OCI-LY1 (cell line): ENCODE data around the gene UBB.

ENCODE experiments used
- EZH2 ChIP-seq: fragments of 200-600 bp; sonication (generic), shearing (Covaris generic); IDR thresholded peaks from 2 replicates; pipeline ENCODE4 v1.8.0; 2017; ENCODE audit warnings: borderline replicate concordance, mixed run types, mild to moderate bottlenecking, antibody characterized with exemption, low read length, moderate library complexity, mixed read lengths
- TF ChIP-seq, protein P1 (sequence below): fragments of 200-600 bp; sonication (generic), shearing (Covaris generic); IDR thresholded peaks from 2 replicates; pipeline ENCODE4 v1.5.1; 2017; ENCODE audit warnings: mild to moderate bottlenecking, antibody characterized with exemption, low read length, moderate library complexity, mixed read lengths

GRCh38 chr17:16371742-16372141 lies 9.1 kb upstream of the UBB start:
- TF ChIP-seq, protein P1, sequence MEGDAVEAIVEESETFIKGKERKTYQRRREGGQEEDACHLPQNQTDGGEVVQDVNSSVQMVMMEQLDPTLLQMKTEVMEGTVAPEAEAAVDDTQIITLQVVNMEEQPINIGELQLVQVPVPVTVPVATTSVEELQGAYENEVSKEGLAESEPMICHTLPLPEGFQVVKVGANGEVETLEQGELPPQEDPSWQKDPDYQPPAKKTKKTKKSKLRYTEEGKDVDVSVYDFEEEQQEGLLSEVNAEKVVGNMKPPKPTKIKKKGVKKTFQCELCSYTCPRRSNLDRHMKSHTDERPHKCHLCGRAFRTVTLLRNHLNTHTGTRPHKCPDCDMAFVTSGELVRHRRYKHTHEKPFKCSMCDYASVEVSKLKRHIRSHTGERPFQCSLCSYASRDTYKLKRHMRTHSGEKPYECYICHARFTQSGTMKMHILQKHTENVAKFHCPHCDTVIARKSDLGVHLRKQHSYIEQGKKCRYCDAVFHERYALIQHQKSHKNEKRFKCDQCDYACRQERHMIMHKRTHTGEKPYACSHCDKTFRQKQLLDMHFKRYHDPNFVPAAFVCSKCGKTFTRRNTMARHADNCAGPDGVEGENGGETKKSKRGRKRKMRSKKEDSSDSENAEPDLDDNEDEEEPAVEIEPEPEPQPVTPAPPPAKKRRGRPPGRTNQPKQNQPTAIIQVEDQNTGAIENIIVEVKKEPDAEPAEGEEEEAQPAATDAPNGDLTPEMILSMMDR = no peak
- no peak for TF ChIP-seq EZH2
